Erythroblast (primary cell): ENCODE data around the gene FAM131C.

Experiments used
- GATA1 ChIP-seq: IDR thresholded peaks from 2 replicates; pipeline ENCODE4 v1.6.1; 2011; ENCODE audit warnings: low read depth, mild to moderate bottlenecking, control low read depth, low read length, moderate library complexity
- POLR2A ChIP-seq: IDR thresholded peaks from 2 replicates; pipeline ENCODE4 v1.6.1; 2011; ENCODE audit warnings: mild to moderate bottlenecking, low read length

GRCh38 chr1:16028237-16029002, 45.0 kb downstream of the FAM131C start:
- no peak for TF ChIP-seq POLR2A
- no peak for TF ChIP-seq GATA1
